Breast epithelium (tissue), 3 donors: ENCODE results near the gene KRTAP6-2.

Source experiments
- POLR2A ChIP-seq: fragments of 450-650 bp; IDR thresholded peaks from one replicate; pipeline ENCODE4 v1.6.1; 2016; ENCODE audit warnings: antibody characterized with exemption, mild to moderate bottlenecking, moderate library complexity
- POLR2AphosphoS5 ChIP-seq, 3 donors: sonication (generic); formaldehyde crosslinking; IDR thresholded peaks; one replicate each; pipeline ENCODE4 v1.6.1; 2017; ENCODE audit warnings: antibody characterized with exemption in 3 of 3
- TF ChIP-seq, protein P1 (sequence below), 3 donors: fragments of 450-650 bp; IDR thresholded peaks; one replicate each; pipeline ENCODE4 v1.5.1; 2016 to 2017; ENCODE audit warnings: antibody characterized with exemption in 3 of 3, mild to moderate bottlenecking in 3 of 3, moderate library complexity in 3 of 3

DNA sequence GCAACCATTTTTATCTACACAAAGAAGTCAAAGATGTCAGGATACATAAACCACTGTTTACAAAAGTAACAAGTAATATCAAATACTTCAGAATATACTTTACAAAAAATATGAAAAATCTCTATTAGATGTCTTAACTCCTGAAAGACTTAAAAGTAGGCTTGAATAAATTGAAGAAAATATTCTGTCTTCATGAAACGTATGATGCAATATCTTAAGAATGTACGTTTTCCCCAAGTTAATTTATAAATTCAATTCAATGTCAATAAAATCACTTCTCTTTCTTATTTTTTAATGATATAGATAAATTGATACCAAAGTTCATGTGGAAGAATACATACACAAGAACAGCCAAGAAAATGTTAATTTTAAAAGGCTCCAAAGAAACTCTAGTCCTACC, 43.6 kb downstream of the KRTAP6-2 start:
- TF ChIP-seq POLR2A: no peak
- TF ChIP-seq, protein P1, sequence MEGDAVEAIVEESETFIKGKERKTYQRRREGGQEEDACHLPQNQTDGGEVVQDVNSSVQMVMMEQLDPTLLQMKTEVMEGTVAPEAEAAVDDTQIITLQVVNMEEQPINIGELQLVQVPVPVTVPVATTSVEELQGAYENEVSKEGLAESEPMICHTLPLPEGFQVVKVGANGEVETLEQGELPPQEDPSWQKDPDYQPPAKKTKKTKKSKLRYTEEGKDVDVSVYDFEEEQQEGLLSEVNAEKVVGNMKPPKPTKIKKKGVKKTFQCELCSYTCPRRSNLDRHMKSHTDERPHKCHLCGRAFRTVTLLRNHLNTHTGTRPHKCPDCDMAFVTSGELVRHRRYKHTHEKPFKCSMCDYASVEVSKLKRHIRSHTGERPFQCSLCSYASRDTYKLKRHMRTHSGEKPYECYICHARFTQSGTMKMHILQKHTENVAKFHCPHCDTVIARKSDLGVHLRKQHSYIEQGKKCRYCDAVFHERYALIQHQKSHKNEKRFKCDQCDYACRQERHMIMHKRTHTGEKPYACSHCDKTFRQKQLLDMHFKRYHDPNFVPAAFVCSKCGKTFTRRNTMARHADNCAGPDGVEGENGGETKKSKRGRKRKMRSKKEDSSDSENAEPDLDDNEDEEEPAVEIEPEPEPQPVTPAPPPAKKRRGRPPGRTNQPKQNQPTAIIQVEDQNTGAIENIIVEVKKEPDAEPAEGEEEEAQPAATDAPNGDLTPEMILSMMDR (IDR thresholded peaks at IDR 0.05): no peak
- no peak for TF ChIP-seq POLR2AphosphoS5 (IDR thresholded peaks at IDR 0.05)
